Small intestine (tissue), 16 donors: Measurements from ENCODE around the gene ATMIN. TPM values are rescaled to one million over a fixed set of nuclear protein-coding genes. Genes with fewer than 3 reads are reported as not detected.

Experiments used
- DNase-seq, 2 donors: peaks; one replicate each; pipeline versions ENCODE4 v3.0.0 to v3.0.0-alpha.2; 2013
- FAIRE-seq: peaks from 2 replicates; lab custom pipeline; 2012; peaks lifted over from hg19 to GRCh38; lab: Jason Lieb, UNC
- H3K27ac ChIP-seq, 3 donors: one replicate each; pipeline ENCODE4 v1.5.1; 2013; ENCODE audit warnings: low read length in 2 of 3, mild to moderate bottlenecking in 2 of 3, control low read depth in 1 of 3, inconsistent platforms in 1 of 3, low read depth in 1 of 3, moderate library complexity in 1 of 3
- H3K27me3 ChIP-seq, 3 donors: one replicate each; pipeline ENCODE4 v1.6.1; 2013; ENCODE audit warnings: low read length in 3 of 3, inconsistent platforms in 1 of 3; ENCODE audit not compliant: control insufficient read depth in 3 of 3, insufficient read depth in 3 of 3
- H3K36me3 ChIP-seq, 3 donors: one replicate each; pipeline ENCODE4 v1.6.1; 2013; ENCODE audit warnings: low read length in 3 of 3, inconsistent platforms in 1 of 3, low read depth in 1 of 3, mild to moderate bottlenecking in 1 of 3, moderate library complexity in 1 of 3; ENCODE audit not compliant: control insufficient read depth in 3 of 3, insufficient read depth in 2 of 3
- H3K4me1 ChIP-seq, 3 donors: one replicate each; pipeline ENCODE4 v1.6.1; 2013; ENCODE audit warnings: low read length in 2 of 3, inconsistent platforms in 1 of 3, low read depth in 1 of 3, mild to moderate bottlenecking in 1 of 3, moderate library complexity in 1 of 3; ENCODE audit not compliant: control insufficient read depth in 3 of 3, insufficient read depth in 2 of 3
- H3K4me3 ChIP-seq, 3 donors: one replicate each; pipeline ENCODE4 v1.5.1; 2013; ENCODE audit warnings: low read length in 3 of 3, control low read depth in 1 of 3, inconsistent platforms in 1 of 3, low read depth in 1 of 3, mild to moderate bottlenecking in 1 of 3, moderate library complexity in 1 of 3
- H3K9me3 ChIP-seq, 2 donors: one replicate each; pipeline ENCODE4 v1.6.1; 2013; ENCODE audit warnings: low read depth in 1 of 2, low read length in 1 of 2; ENCODE audit not compliant: control insufficient read depth in 2 of 2, insufficient read depth in 1 of 2
- WGBS, 3 donors: extraction: QIAGEN DNeasy Blood & Tissue Kit; methylation state at CpG; one replicate each; pipeline ENCODE4 v1.1.7; 2013; 5-methylcytosine and 5-hydroxymethylcytosine counted together
- long read RNA-seq, 10 donors: transcript quantifications; one replicate each; lab custom pipeline, GENCODE V29; 2026
- polyA plus RNA-seq, 4 donors: library from polyadenylated mRNA; stranded (reverse) in 3 of 4; unstranded in 1 of 4; fragments of 200-250 nt in 3 of 4; fragments of 120-200 nt in 1 of 4; gene quantifications; one replicate each; pipeline versions ENCODE4 v1.2.1 to v1.2.3, GENCODE V29; 2013
- donor health status: healthy with polysubstance abuse.
- donor health status: control.
- donor health status: control.
- donor health status: Bipolar disorder and iron deficiency.
- donor health status: healthy.

The ATMIN gene, protein sequence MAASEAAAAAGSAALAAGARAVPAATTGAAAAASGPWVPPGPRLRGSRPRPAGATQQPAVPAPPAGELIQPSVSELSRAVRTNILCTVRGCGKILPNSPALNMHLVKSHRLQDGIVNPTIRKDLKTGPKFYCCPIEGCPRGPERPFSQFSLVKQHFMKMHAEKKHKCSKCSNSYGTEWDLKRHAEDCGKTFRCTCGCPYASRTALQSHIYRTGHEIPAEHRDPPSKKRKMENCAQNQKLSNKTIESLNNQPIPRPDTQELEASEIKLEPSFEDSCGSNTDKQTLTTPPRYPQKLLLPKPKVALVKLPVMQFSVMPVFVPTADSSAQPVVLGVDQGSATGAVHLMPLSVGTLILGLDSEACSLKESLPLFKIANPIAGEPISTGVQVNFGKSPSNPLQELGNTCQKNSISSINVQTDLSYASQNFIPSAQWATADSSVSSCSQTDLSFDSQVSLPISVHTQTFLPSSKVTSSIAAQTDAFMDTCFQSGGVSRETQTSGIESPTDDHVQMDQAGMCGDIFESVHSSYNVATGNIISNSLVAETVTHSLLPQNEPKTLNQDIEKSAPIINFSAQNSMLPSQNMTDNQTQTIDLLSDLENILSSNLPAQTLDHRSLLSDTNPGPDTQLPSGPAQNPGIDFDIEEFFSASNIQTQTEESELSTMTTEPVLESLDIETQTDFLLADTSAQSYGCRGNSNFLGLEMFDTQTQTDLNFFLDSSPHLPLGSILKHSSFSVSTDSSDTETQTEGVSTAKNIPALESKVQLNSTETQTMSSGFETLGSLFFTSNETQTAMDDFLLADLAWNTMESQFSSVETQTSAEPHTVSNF
- polyA plus RNA-seq, result 10 to 100 TPM; 13.5 to 29.6 (median 15.6) TPM
- long read RNA-seq, donor 1, result 0 reads
- long read RNA-seq, donor 2, full-length matches to known transcripts, result 4 of 4 reads
- long read RNA-seq, donor 2, partial matches to known transcripts, result 0 of 4 reads
- long read RNA-seq, donor 2, other reads (novel, unspliced or antisense), result 0 of 4 reads
- long read RNA-seq, donor 3, full-length matches to known transcripts, result 12 of 12 reads
- long read RNA-seq, donor 3, partial matches to known transcripts, result 0 of 12 reads
- long read RNA-seq, donor 3, other reads (novel, unspliced or antisense), result 0 of 12 reads
- long read RNA-seq, donor 4, result 0 reads
- long read RNA-seq, donor 5, full-length matches to known transcripts, result 2 of 2 reads
- long read RNA-seq, donor 5, partial matches to known transcripts, result 0 of 2 reads
- long read RNA-seq, donor 5, other reads (novel, unspliced or antisense), result 0 of 2 reads
- long read RNA-seq, donor 6, full-length matches to known transcripts, result 9 of 9 reads
- long read RNA-seq, donor 6, partial matches to known transcripts, result 0 of 9 reads
- long read RNA-seq, donor 6, other reads (novel, unspliced or antisense), result 0 of 9 reads
- long read RNA-seq, donor 7, full-length matches to known transcripts, result 15 of 15 reads
- long read RNA-seq, donor 7, partial matches to known transcripts, result 0 of 15 reads
- long read RNA-seq, donor 7, other reads (novel, unspliced or antisense), result 0 of 15 reads
- long read RNA-seq, donor 8, full-length matches to known transcripts, result 3 of 3 reads
- long read RNA-seq, donor 8, partial matches to known transcripts, result 0 of 3 reads
- long read RNA-seq, donor 8, other reads (novel, unspliced or antisense), result 0 of 3 reads
- long read RNA-seq, donor 9, full-length matches to known transcripts, result 2 of 2 reads
- long read RNA-seq, donor 9, partial matches to known transcripts, result 0 of 2 reads
- long read RNA-seq, donor 9, other reads (novel, unspliced or antisense), result 0 of 2 reads
- long read RNA-seq, donor 10, full-length matches to known transcripts, result 7 of 7 reads
- long read RNA-seq, donor 10, partial matches to known transcripts, result 0 of 7 reads
- long read RNA-seq, donor 10, other reads (novel, unspliced or antisense), result 0 of 7 reads

DNA sequence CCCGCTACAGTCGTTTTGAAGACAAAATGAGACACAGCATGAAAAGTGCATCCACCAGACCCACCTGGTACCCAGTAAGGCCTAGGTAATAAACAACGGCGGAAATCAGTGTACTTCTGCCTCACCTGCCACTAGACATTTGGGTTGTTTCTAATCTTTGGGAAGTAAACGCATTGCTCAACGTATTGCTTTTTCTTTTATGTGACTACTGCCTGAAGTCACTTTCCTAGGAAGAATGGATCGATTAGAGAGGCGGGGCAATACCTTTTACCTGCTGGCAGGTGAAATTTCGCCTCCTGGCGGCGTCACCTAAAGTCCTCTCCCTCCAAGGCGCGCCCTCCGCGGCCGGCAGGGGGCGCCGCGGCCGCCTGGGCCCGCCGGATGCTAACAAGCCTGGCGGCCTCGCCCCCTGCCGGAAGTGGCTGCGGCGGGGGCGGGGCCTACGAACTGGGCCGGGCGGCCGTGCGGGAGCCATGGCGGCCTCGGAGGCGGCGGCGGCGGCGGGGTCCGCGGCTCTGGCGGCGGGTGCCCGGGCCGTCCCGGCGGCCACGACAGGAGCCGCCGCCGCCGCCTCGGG is at the start of gene ATMIN:
Gene ATMIN, plus strand, starts transcription at position 445 of the 577 bp plus-strand sequence. Its CDS starts 29 bp downstream, at position 474.
- Histone ChIP-seq H3K4me1 (peaks cover 0 to 14% (median 9%) of the 10 kb centered on the region in 3 donors), H3K27ac (peak within 1 kb of the TSS; percentile 47 to 90 (median 71)), H3K4me3 (peak within 1 kb of the TSS; percentile 66 to 97 (median 82)), H3K36me3 (peaks cover 0 to 13% (median 4%) of the 10 kb centered on the region in 3 donors), H3K9me3 (no peaks in the 10 kb centered on the region), H3K27me3 (no peaks in the 10 kb centered on the region)
- WGBS, 3 donors, result 3 to 4% (median 3%) methylated on average over 39 to 54 of the region's 54 CpGs
- no peak for FAIRE-seq
- peak; percentile 95 to 98 for DNase-seq

DNA sequence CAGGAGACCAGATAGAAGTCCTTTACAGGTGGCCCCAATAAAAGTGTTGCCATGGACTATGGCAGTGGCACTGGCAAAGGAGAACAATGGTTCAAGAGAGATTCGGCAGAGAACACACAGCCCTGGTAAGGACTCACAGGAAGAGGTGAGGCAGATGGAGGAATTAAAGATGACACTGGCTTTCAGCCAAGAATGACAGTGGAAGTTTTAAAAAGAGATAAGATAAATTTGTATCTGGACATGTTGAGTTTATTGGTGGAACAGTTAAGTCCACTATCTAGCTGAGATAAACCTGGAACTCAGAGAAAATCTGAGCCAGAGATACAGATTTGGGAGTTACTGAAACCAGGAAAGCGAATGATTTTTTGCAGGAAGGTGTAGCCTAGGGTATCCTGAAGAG is 49.1 kb upstream of the ATMIN start:
- 80 to 92% (median 92%) methylated on average over 2 of the region's 2 CpGs for WGBS, 3 donors
- H3K27me3 ChIP-seq, result no peaks in the 10 kb centered on the region
- H3K4me3 ChIP-seq, result no peak overlapping the region
- H3K9me3 ChIP-seq, result no peaks in the 10 kb centered on the region
- no peak overlapping the region for H3K27ac ChIP-seq
- no peak for DNase-seq
- peaks cover 0 to 3% (median 0%) of the 10 kb centered on the region in 3 donors for H3K4me1 ChIP-seq
- peaks cover 0 to 8% (median 2%) of the 10 kb centered on the region in 3 donors for H3K36me3 ChIP-seq
- no peak for FAIRE-seq

DNA sequence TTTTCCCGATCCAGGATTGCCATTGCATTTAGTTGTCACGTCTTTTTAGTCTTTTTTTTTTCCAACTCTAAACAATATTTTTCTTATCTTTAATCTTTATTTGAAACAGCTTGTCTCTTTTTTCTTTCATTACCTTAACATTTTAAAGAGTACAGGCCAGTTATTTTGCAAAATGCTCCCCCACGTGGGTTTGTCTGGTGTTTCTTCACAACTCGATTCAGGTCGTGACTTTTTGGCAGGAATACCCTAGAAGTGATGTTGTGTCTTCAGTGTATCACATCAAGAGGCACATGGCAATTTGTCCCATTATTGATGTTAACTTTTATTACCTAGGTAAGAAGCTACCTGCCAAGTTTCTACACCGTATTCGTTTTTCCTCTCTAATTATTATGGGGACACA is 46.9 kb upstream of the ATMIN start:
- H3K9me3 ChIP-seq, result no peaks in the 10 kb centered on the region
- FAIRE-seq, result no peak
- no peak overlapping the region for H3K27ac ChIP-seq
- H3K4me3 ChIP-seq, result no peak overlapping the region
- no peaks in the 10 kb centered on the region for H3K27me3 ChIP-seq
- no peak for DNase-seq
- H3K4me1 ChIP-seq, result peaks cover 0 to 4% (median 3%) of the 10 kb centered on the region in 3 donors
- 36 to 60% (median 46%) methylated on average over 7 of the region's 7 CpGs for WGBS, 3 donors
- peaks cover 0 to 6% (median 2%) of the 10 kb centered on the region in 3 donors for H3K36me3 ChIP-seq

DNA sequence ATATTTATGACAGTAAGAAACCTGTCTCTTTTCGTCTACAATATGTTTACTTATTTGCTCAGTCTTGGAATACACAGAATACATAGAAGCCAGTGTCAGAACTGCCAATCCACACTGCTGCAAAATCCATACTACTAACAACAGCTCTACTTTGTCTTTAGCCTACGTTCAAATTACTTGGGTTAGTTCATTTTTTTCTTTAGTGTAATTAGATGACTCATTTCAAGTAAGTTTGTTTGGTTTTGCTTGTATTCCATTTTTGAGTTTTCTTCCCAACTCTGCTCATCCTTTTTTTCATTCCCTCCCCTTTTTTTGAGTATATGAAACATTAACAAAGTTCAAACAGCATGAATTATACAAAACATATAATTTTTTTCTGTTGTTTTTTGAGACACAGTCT is 45.8 kb upstream of the ATMIN start:
- DNase-seq (no peak), FAIRE-seq (no peak)
- WGBS, 3 donors, result 5 to 24% (median 23%) methylated on average over 2 of the region's 2 CpGs
- peaks cover under 1 to 4% (median 3%) of the 10 kb centered on the region in 3 donors for H3K4me1 ChIP-seq
- no peak overlapping the region for H3K4me3 ChIP-seq
- no peak overlapping the region for H3K27ac ChIP-seq
- H3K36me3 ChIP-seq, result peaks cover 0 to 7% (median 2%) of the 10 kb centered on the region in 3 donors
- no peaks in the 10 kb centered on the region for H3K27me3 ChIP-seq
- H3K9me3 ChIP-seq, result no peaks in the 10 kb centered on the region

DNA sequence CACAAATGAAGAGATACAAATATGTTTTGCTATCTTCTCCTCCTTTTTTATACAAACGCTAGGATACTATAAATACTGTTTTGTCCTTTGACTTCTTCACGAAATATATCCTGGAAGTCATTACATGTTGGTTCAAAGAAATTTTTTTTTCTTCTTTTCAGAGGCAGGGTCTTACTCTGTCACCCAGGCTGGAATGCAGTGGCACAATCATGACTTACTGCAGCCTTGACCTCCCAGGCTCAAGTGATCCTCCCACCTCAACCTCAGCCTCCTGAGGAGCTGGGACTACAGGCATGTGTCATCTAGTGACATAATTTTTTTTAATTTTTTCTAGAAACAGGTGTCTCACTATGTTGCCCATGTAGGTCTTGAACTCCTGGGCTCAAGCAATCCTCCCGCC is 45.1 kb upstream of the ATMIN start:
- peaks cover 0 to 9% (median 2%) of the 10 kb centered on the region in 3 donors for H3K36me3 ChIP-seq
- no peak overlapping the region for H3K27ac ChIP-seq
- H3K9me3 ChIP-seq, result no peaks in the 10 kb centered on the region
- no peaks in the 10 kb centered on the region for H3K27me3 ChIP-seq
- no peak for FAIRE-seq
- WGBS, 3 donors, result 89 to 92% (median 91%) methylated on average over 3 of the region's 3 CpGs
- H3K4me3 ChIP-seq, result no peak overlapping the region
- peaks cover 3 to 4% (median 3%) of the 10 kb centered on the region in 3 donors for H3K4me1 ChIP-seq
- no peak for DNase-seq

DNA sequence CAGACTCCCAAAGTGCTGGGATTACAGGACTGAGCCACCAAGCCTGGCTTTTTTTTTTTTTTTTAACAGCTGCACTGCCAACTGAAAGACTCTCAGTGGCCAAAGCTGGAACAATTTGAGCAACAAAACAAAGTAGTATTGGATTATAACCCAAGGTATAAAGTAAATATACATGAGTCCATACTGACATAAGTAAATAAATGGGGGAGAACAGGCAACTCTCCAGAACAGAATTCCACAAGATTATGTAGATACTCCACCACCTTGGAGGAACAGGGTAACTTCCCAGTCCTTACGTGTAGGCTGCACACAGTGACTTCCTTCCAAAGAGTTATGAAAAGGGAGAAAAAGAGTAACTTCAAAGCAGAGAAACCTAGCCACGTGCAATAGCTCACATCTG is 44.7 kb upstream of the ATMIN start:
- 86 to 90% (median 88%) methylated on average over 2 of the region's 2 CpGs for whole genome bisulfite sequencing, 3 donors
- no peaks in the 10 kb centered on the region for H3K27me3 ChIP-seq
- no peaks in the 10 kb centered on the region for H3K9me3 ChIP-seq
- DNase-seq, result no peak
- H3K4me3 ChIP-seq, result no peak overlapping the region
- H3K4me1 ChIP-seq, result peaks cover 3 to 4% (median 3%) of the 10 kb centered on the region in 3 donors
- FAIRE-seq, result no peak
- no peak overlapping the region for H3K27ac ChIP-seq
- peaks cover 0 to 9% (median 2%) of the 10 kb centered on the region in 3 donors for H3K36me3 ChIP-seq
